Right lung (tissue), 5 donors: ENCODE results near the gene TEN1. TPM values are rescaled to one million over a fixed set of nuclear protein-coding genes. Genes with fewer than 3 reads are reported as not detected.
"Not testable (repeated sequence)": the region's sequence is repeated elsewhere in the genome, so short reads cannot be mapped to it uniquely, and the experiment has no call there.

Experiments
- DNase-seq, 2 donors: peaks; one replicate each; pipeline ENCODE4 v3.0.0-alpha.2; 2013
- polyA plus RNA-seq, 5 donors: library from polyadenylated mRNA; unstranded; fragments of 120-200 nt; gene quantifications; one replicate each; pipeline versions ENCODE4 v1.2.1 to v1.2.3, GENCODE V29; 2013; ENCODE audit warnings: inconsistent platforms in 1 of 5, low replicate concordance in 1 of 5; ENCODE audit not compliant: insufficient read length in 5 of 5, insufficient read depth in 1 of 5

Gene TEN1
- polyA plus RNA-seq, 5 donors = 21.9 to 34.8 (median 27.5) TPM

- DNase-seq = not testable (repeated sequence)
These were observed 3.9 kb upstream of the TEN1 start for GRCh38 chr17:75975187-75975586.

GRCh38 chr17:75975757-75976174, 3.3 kb upstream of the TEN1 start:
- DNase-seq = no peak

- DNase-seq = no peak
These were observed 2.7 kb upstream of the TEN1 start for GRCh38 chr17:75976175-75976848.

- DNase-seq = no peak
These were observed 706 bp downstream of the TEN1 start for GRCh38 chr17:75979705-75980187.

GRCh38 chr17:75980188-75981018, 1.4 kb downstream of the TEN1 start:
- DNase-seq = no peak

- DNase-seq = no peak
These were observed 2.1 kb downstream of the TEN1 start for GRCh38 chr17:75981019-75981615.

GRCh38 chr17:75983501-75984181, 4.6 kb downstream of the TEN1 start:
- no peak for DNase-seq

- no peak for DNase-seq
These were observed 6.9 kb downstream of the TEN1 start for GRCh38 chr17:75985986-75986385.

- no peak for DNase-seq
These were observed 8.0 kb downstream of the TEN1 start for GRCh38 chr17:75987041-75987440.

GRCh38 chr17:75991396-75991795, 12.4 kb downstream of the TEN1 start:
- no peak for DNase-seq

GRCh38 chr17:75994802-75995370, 15.8 kb downstream of the TEN1 start:
- no peak for DNase-seq

GRCh38 chr17:75995385-75995925, 16.4 kb downstream of the TEN1 start:
- DNase-seq = no peak

GRCh38 chr17:75996665-75997590, 17.9 kb downstream of the TEN1 start:
- no peak for DNase-seq

- no peak for DNase-seq
These were observed 19.3 kb downstream of the TEN1 start for GRCh38 chr17:75998327-75998795.

- DNase-seq = no peak
These were observed 21.1 kb downstream of the TEN1 start for GRCh38 chr17:76000016-76000754.

- DNase-seq = no peak
These were observed 21.9 kb downstream of the TEN1 start, which contains the start of gene CDK3 for GRCh38 chr17:76000755-76001521. Gene CDK3 (plus strand): TSS chr17:76000855. CDS start chr17:76001426, 571 bp downstream.

GRCh38 chr17:76002100-76002499, 23.1 kb downstream of the TEN1 start:
- no peak for DNase-seq

- DNase-seq = no peak
These were observed 24.9 kb downstream of the TEN1 start for GRCh38 chr17:76003915-76004314.
